GM18511 (cell line): ENCODE measurements around the gene SHPK.

Source experiments
- ATAC-seq: cut with Tn5 transposase; IDR thresholded peaks from one replicate; pipeline ENCODE4 v1.9.1; 2021; ENCODE audit warnings: mild to moderate bottlenecking, moderate library complexity; ENCODE audit not compliant: unreplicated experiment

SHPK gene

DNA sequence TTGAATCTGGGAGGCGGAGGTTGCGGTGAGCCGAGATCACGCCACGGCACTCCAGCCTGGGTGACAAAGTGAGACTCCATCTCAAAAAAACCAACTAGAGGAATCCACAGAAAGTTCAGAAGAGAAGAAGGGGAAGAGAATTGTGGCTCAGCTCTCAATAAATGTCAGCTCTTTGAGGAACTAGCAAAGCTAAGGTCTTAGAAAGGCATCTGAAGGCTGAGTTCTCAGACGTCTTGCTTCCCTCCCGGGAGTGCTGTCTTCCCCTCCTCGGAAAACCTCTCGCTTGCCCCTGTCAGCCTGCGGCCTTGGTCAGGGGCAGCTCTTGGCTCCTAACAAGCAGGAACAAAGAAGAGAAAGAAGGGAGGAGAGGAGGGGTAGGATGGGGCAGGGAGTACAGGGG, 5.3 kb downstream of the SHPK start:
- no peak for ATAC-seq

GRCh38 chr17:3627769-3628167, 8.3 kb downstream of the SHPK start:
- ATAC-seq = no peak

- no peak for ATAC-seq
Observed at GRCh38 chr17:3626831-3627768, 8.9 kb downstream of the SHPK start.

- ATAC-seq = no peak
Observed at GRCh38 chr17:3622977-3623594, 13.0 kb downstream of the SHPK start.

DNA sequence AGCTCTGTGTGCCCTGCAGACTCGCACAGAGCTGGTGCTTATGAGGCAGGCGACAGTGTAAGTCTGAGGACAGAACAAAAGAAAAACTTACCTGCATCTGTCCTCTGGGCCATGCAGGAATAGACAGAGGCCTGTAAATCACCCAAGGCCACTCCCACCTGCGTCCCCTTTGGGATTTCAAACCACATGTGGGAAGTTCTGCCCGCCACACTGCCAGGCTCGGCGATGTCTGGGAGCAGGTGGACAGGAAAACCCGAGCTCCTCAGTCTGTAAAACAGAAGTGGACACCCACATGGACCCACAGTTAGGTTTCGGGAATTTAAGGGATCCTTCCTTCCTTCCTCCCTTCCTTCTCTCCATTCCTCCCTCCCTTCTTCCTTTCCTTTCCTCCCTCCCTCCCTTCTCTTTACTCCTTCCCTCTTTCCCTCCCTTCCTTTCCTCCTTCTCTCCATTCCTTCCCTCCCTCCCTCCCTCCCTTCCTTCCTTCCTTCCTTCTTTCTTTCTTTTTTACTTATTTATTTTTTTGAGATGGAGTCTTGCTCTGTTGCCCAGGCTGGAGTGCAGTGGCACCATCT, 14.8 kb downstream of the SHPK start:
- ATAC-seq = no peak

- ATAC-seq = no peak
Observed at GRCh38 chr17:3615160-3615870, 20.7 kb downstream of the SHPK start.

DNA sequence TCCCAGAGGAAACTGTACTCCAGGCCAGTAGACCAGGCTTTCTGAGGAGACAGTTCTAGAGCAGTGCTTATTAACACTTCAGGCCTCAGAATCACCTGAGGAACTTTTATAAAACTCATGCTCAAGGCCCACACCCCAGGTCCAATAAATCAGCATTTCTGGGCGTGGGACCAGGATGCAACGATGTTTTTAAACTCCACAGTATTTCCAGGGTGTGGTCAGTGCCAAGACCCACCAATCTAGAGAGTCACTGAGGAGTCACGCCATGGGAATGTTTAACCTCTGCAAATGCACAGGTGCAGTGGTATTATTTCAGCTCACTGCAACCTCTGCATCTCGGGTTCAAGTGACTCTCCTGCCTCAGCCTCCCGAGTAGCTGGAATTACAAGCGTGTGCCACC, 22.9 kb downstream of the SHPK start:
- no peak for ATAC-seq

DNA sequence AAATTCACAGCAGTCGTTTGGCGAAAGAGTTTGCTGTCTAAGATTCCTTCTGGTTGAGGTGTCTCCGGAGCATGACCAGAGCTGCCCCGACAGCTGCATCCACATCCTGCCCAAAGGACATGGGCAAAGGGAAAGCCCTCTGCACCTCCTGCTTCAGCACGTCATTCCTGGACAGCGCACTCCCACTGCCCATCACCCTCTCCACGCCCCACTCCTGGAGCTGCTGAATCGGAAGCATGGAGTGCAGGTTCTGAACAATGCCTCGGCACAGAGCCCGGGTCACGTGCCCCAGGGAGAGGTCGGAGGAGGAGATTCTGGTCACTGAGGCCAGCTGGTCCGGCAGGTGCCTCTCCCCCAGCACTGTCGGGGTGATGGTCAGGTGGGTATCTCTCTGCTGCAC, 25.5 kb downstream of the SHPK start:
- ATAC-seq = no peak

DNA sequence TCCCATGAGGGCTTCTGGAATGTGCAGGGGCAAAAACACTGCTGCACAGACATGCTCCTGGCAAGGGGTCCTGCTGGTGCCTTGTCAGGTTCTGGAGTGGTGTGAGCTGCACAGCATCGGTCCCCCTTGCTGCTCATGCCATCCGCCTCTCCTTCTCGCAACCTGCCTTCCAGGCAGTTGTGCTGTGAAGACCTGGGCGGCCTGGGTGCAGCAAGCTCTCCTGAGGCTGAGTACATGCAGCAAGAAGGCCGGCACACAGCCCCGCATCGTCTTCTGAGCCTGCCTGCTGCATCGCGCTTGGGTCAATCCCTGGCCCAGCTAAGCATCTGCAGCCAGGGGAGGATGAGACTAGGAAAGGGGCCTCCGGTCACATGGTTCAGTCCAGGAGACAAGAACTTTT, 26.4 kb downstream of the SHPK start:
- ATAC-seq = no peak

- ATAC-seq = no peak
Observed at GRCh38 chr17:3603870-3604259, 32.2 kb downstream of the SHPK start.

DNA sequence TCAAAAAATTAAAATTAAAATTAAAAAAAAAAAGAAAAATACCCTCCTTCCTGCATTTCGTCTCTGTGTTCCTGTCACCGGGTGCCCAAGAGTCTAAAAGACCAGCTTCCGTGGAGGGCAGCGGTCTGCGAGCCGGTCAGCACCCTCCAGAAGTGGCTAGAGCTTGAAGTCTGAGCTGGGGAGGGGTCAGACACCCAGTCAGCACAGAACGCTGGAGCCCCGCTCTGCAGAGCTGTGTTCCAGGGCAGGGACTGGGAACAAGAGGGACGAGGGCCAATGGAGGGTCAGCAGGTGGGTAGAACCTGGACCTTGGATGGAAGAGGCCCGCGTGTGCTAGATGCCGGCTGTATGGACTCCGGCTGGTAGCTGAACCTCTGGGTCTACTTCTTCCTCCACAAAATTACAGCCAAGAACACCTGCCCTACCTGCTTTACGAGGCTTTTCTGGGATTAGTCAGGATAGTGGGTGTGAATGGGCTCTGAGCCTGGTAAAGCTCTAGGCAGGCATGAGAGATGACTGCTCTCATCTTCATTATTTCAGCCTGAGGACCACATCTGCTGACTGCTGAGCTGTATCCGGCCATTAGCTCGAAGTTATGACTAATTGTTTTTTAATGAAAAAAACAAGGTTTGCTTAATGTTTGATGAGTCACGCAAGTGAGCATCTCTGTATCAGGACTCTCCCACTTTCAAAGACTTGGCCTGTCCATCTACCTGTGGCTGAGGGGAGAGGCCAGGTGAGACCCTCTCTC, 32.8 kb downstream of the SHPK start:
- no peak for ATAC-seq

GRCh38 chr17:3602499-3602898, 33.6 kb downstream of the SHPK start:
- no peak for ATAC-seq

- ATAC-seq = no peak
Observed at GRCh38 chr17:3600529-3601205, 35.4 kb downstream of the SHPK start.

- ATAC-seq = no peak
Observed at GRCh38 chr17:3598078-3598477, 38.0 kb downstream of the SHPK start.

- ATAC-seq = no peak
Observed at GRCh38 chr17:3596804-3597464, 39.1 kb downstream of the SHPK start.

- no peak for ATAC-seq
Observed at GRCh38 chr17:3594976-3595375, 41.1 kb downstream of the SHPK start.

- no peak for ATAC-seq
Observed at GRCh38 chr17:3594051-3594800, 41.8 kb downstream of the SHPK start.

GRCh38 chr17:3593384-3593783, 42.7 kb downstream of the SHPK start:
- ATAC-seq = no peak
